HG03108 (cell line): ENCODE measurements around the gene DNMT1.
"Not testable (repeated sequence)": the region's sequence is repeated elsewhere in the genome, so short reads cannot be mapped to it uniquely, and the experiment has no call there.

ENCODE experiments used
- ATAC-seq: cut with Tn5 transposase; IDR thresholded peaks from one replicate; pipeline ENCODE4 v1.9.1; 2021; ENCODE audit warnings: moderate library complexity; ENCODE audit not compliant: unreplicated experiment

DNMT1 gene

DNA sequence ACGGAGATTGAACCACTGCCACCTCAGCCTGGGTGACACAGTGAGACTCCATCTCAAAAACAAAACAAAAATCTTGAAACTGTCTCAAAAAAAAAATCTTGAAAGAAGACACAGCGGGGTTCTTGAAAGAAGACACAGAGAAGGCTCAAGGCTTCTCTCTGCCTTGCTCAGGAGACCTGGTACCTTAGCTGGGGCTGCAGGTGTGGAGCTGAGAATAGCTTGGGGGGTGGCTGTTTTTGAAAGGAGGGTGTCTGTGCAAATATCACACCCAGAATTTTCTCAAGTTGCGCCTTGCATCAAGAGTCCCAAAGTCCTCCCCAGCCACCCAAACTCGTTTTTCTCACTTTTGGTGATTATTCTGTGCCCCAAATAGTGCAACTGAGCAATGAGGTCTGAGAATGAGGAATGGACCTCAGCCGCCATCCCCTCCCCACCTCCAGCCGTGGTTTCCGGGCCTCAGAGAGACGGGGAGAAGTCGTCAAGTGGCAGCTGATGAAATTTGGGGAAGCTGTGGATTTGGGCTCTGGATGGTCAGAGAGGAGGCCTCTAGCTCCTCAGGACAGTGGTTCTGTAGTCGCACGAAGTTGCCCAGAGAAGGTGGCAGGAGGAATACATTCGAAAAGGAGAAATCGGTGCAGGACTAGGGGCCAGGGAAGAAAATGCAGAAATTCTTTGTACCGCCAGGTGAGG is 27.6 kb upstream of the DNMT1 start:
- no peak for ATAC-seq

DNA sequence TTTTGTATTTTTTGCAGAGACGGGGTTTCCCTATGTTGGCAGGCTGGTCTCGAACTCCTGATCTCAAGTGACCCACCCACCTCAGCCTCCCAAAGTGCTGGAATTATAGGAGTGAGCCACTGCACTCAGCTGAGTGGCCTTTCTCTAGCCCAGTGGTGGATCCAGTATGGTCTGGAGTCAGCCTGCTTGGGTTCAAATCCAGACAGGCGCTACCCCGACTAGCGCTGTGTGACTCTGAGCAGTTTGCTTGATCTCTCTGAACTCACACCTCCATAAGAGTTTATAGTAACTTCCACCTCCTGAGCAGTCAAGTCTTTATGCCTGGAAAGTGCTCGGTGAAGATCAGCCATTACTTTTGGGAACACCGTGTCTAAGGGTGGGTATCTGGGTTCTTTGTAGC is 25.9 kb upstream of the DNMT1 start:
- no peak for ATAC-seq

DNA sequence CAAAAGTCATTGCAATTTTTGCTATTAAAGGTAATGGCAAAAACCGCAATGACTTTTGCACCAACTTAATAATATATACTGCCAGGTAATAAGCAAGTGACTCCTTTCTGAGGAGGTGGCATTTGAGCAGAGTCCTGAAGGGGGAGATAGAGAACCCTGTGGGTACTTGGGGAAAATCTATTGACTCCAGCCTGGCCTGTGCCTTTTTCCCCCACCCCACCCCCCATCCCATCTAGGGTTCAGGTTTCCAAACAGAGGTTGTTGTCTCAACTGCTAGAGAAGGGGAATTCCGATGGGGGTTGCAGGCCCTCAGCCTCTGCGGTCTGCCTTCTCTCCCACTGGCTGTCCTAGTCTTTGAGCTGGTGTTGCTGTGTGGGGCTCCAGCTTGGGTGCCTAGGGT is 24.9 kb upstream of the DNMT1 start:
- no peak for ATAC-seq

- no peak for ATAC-seq
Observed at GRCh38 chr19:10217085-10217484, 22.3 kb upstream of the DNMT1 start.

DNA sequence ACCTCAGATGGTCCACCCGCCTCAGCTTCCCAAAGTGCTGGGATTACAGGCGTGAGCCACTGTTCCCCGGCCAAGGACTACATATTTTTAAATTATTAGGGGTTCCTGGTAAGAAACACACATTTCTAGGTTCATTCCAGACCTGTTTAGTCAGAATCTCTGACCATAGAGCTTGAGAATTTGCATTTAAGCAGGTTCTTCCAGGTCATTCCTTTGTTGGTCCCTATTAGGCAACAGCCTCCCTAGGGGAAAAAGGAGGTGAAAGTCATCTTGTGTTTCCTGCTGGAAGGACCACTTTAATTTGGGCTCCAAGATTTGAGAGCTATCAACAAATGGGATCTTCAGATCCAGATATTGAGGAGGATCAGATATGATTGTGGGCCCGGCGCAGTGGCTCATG is 20.0 kb upstream of the DNMT1 start:
- ATAC-seq = no peak

DNA sequence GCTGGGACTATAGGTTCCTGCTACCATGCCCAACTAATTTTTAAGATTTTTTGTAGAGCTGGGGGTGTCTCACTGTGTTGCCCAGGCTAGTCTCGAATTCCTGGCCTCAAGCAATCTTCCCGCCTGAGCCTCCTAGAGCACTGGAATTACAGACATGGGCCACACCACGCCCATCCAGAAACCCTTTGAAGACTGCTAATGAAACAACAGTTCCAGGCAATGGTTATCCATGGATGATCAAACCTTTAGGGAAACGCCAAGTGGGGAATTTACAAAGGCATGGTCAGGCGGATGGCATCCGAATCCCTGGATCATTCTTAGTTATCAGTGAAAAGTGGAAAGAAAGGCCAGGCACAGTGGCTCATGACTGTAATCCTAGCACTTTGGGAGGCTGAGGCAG is 16.9 kb upstream of the DNMT1 start:
- no peak for ATAC-seq

DNA sequence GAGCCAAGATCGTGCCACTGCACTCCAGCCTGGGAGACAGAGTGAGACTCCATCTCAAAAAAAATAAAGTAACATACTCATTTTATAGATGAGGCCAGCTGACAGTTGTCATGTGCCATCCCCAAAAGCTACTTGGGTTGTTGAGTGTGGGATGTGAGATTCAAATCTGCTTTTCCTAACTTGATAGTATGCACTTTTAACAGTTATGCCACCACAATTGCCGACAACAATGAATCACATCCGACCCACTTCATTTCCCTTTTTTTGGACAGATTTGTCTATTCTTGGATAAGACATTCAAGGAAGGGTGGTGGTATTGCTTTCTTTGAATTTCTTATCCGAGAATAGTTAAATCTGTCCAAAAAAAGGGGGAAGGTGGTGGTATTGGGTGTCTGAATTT is 16.3 kb upstream of the DNMT1 start:
- no peak for ATAC-seq

DNA sequence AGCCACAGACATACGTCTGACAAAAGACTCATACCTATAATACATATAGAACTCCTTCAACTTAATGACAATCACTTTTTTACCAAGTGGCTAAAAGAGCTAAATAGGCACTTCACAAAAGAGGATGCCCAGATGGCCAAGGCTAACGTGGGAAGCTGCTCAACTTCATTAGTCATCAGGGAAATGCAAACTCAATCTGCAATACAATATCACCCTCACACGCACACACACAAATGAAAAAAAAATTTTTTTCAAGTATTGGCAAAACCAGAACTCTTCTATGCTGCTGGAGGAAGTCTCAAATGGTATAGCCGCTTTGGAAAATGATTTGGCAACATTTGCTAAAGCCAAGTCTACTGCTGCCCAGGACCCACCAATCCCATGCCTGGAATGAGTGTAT is 14.6 kb upstream of the DNMT1 start:
- ATAC-seq = no peak

GRCh38 chr19:10207026-10207425 is 12.3 kb upstream of the DNMT1 start:
- no peak for ATAC-seq

DNA sequence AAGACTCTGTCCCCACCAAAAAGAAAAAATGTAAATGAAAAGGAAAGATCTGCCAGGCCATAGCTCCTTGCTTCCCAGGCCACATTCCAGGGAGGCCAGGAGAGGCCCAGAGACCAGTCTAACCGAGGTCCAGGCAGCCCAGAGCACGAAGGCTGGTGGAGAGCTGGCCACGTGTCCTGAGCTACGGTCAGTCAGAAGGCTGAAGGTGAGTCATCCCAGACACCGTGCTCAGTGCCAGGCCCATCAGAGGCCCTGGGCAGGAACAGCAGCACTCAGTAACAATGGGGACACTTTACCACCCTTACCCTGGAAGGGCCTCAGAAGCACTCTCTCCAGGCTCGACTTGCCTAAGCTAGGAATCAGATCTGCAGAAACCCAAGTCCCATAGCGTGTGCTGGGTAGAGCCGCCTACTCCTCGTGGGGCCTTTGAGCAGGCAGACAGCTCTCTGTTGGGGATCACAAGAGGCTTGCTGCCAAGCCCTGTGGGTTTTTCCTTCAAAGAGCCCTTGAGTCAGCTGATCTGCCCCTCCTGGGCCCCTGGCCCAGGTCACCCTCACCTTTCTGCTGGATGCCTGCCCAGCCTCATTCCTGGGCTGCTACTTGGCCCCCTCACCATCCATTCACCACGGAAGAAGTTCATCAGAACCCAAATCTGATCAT is 11.6 kb upstream of the DNMT1 start:
- ATAC-seq = no peak

- no peak for ATAC-seq
Observed at GRCh38 chr19:10205636-10206035, 10.9 kb upstream of the DNMT1 start.

DNA sequence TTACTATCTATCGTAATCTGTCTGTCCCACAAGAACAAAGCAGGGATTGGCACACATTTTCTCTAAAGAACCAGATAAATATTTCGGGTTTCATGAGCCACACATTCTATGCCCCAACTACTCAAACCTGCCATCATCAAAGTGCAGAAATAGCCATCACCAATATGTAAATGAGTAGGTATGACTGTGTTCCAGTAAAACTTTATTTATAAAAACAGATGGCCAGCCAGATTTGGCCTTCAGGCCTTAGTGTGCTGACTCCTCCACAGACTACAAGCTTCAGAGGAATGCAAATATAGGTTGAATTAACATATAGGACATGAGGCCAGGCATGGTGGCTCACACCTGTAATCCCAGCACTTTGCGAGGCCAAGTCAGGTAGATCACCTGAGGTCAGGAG is 8.9 kb upstream of the DNMT1 start:
- ATAC-seq = no peak

- no peak for ATAC-seq
Observed at GRCh38 chr19:10201176-10201575, 6.4 kb upstream of the DNMT1 start.

GRCh38 chr19:10200101-10200500 is 5.3 kb upstream of the DNMT1 start:
- not testable (repeated sequence) for ATAC-seq

GRCh38 chr19:10198889-10199644 is 4.3 kb upstream of the DNMT1 start:
- ATAC-seq = not testable (repeated sequence)

DNA sequence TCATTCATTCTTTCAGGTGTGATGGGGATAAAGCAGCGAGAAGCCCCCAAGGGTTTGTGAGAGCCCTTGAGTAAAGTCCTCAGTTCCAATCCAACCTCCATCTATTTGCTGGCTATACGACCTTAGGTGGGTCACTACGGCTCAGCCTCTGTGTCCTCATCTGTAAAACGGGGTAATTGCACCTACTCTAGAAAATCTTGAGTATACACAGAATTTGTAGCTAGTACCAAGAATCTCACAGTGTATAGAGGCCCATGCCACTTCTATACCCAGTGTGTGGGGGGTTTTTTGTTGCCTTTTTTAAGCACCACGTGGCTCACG is 406 bp upstream of the DNMT1 start:
- ATAC-seq = no peak

DNA sequence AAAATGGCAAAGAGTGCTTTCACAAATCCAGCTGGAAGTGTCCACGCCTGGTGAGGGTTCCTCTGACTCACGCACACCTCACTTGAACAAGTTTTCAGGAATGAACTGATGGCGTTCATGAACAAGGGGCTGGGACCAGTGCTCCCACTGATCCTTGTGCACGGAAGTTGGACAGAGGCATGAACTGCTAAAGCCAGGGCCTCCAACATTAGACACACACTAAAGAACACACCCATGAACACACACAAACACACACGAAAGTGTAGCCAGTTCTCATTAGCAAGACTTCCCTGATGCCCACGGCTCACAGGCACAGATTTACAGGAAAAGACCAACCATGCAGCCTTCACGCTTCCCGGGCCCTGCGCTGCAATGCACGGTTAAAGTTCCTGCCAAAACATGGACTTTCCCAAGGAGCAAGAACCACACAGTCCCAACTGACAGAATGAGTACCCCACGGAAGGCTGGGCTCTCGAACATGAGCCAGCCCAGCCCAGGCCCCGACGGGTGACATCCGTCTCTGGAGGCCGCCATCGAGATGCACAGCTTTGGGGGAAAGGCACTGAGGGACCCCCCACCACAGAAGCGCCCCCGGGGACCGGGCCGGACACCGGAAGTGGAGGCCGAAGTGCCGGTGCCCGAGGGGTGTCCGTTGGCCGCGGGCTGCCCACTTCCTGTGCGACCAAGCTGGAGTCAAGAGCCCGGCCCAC is 808 bp downstream of the DNMT1 start:
- peak; percentile 14 for ATAC-seq

GRCh38 chr19:10192922-10193321 is 1.8 kb downstream of the DNMT1 start:
- no peak for ATAC-seq

DNA sequence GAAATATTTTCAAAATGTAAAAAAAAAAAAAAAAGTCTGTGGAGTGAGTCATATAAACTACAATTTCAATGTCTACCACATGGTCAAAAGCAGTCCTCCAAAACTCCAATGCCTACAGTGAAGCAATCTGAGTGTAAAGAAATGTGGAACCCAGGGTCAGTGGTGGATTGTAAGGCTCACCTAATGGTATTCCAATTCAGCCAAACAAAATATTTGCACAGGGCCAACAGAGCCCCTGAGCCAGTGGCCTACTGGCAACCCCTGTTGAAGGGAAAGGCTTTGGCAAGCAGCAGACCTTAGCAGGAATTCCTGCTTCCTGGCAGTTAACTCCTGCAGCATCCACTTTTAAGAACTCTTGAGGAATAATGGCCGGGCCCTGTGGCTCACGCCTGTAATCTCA is 3.4 kb downstream of the DNMT1 start:
- ATAC-seq = no peak

- ATAC-seq = no peak
Observed at GRCh38 chr19:10190026-10190425, 4.7 kb downstream of the DNMT1 start.

DNA sequence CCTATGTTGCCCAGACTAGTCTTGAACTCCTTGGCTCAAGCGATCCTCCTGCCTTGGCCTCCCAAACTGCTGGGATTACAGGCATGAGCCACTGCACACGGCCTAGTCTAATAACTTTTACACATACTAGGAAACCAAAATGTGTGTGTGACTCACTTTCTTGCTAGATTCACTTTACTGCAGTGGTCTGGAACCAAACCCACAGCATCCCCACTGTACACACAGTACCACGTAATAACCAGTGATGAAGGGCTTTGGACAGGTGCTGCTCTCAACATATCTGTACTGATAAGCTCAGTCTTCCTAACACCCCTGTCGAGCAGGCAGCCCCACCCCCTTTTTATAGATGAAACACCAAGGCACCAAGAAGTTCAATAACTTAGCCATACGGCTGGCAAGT is 5.1 kb downstream of the DNMT1 start:
- ATAC-seq = no peak

DNA sequence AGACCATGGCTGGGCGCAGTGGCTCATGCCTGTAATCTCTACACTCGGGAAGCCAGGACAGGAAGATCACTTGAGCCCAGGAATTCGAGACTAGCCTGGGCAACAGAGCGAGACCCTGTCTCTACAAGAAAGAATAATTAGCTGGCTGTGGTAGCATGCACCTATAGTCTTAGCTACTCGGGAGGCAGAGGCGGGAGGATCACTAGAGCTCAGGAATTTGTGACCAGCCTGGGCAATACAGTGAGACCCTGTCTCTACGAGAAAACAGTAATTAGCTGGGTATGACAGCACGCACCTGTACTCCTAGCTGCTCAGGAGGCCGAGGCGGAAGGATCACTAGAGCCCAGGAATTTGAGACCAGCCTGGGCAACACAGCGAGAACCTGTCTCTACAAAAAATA is 7.4 kb downstream of the DNMT1 start:
- ATAC-seq = no peak
